ENCODE data around the gene GYG1.

- TF ChIP-seq NFRKB (IDR thresholded peaks at IDR 0.05) (no peak), L3MBTL2 (conservative IDR thresholded peaks at IDR 0.05) (no peak), ARNT (IDR thresholded peaks at IDR 0.05) (no peak), LEF1 (IDR thresholded peaks at IDR 0.05; ENCODE audit: borderline replicate concordance) (no peak), SP1 (IDR thresholded peaks at IDR 0.05) (no peak), HDGF (IDR thresholded peaks at IDR 0.05; ENCODE audit: borderline replicate concordance) (no peak), ELF4 (IDR thresholded peaks at IDR 0.05) (no peak), FOXM1 (IDR thresholded peaks at IDR 0.05; ENCODE audit: borderline replicate concordance) (no peak), FOXK2 (IDR thresholded peaks at IDR 0.05) (no peak), PKNOX1 (IDR thresholded peaks at IDR 0.05) (no peak), TARDBP (IDR thresholded peaks at IDR 0.05) (no peak)
Measured at GRCh38 chr3:149016242-149016641, 24.9 kb downstream of the GYG1 start.
